Naive thymus-derived CD4-positive, alpha-beta T cell (primary cell): ENCODE data around the gene ANXA4. TPM values are rescaled to one million over a fixed set of nuclear protein-coding genes. Genes with fewer than 3 reads are reported as not detected.
A peak's percentile ranks its signal among the peaks of the same experiment; 100 is the strongest.
"Not testable (repeated sequence)": the region's sequence is repeated elsewhere in the genome, so short reads cannot be mapped to it uniquely, and the experiment has no call there.

Source experiments
- ATAC-seq: fragments of 150-1000 bp; cut with Tn5 transposase; 2 replicates; pipeline ENCODE4 v1.10.0; 2021; ENCODE audit warnings: mild to moderate bottlenecking, moderate library complexity
- CTCF ChIA-PET: fragments of 350-600 bp; sonication (Branson Sonifier 250); formaldehyde crosslinking; loops from one replicate; lab custom pipeline; 2021; ENCODE audit warnings: antibody characterized with exemption; lab: Charles Lee
- POLR2A ChIA-PET: fragments of 350-600 bp; sonication (Branson Sonifier 250); formaldehyde crosslinking; loops from one replicate; lab custom pipeline; 2021; ENCODE audit warnings: antibody characterized with exemption, inconsistent platforms; lab: Charles Lee
- DNase-seq, 9 donors: peaks; one replicate each; pipeline versions ENCODE4 v3.0.0 to v3.0.0-alpha.2; 2020 to 2022; ENCODE audit warnings: mixed read lengths in 1 of 9
- H3K27ac ChIP-seq: one replicate; pipeline ENCODE4 v1.7.0; 2013; ENCODE audit warnings: mild to moderate bottlenecking, low read depth, low read length, moderate library complexity
- H3K27me3 ChIP-seq, 2 donors: one replicate each; pipeline ENCODE4 v1.7.0; 2013; ENCODE audit warnings: low read length in 2 of 2, mild to moderate bottlenecking in 2 of 2, moderate library complexity in 2 of 2; ENCODE audit not compliant: control insufficient read depth in 2 of 2, insufficient read depth in 2 of 2
- H3K36me3 ChIP-seq, 3 experiments: 1 replicate in 2 of 3; 2 replicates in 1 of 3; pipeline ENCODE4 v1.7.0; 2013; ENCODE audit warnings: low read length in 3 of 3, mild to moderate bottlenecking in 3 of 3, moderate library complexity in 1 of 3; ENCODE audit not compliant: insufficient read depth in 3 of 3, control insufficient read depth in 2 of 3
- H3K4me1 ChIP-seq, 2 donors: one replicate each; pipeline ENCODE4 v1.7.0; 2013; ENCODE audit warnings: low read length in 2 of 2, mild to moderate bottlenecking in 2 of 2, moderate library complexity in 1 of 2; ENCODE audit not compliant: control insufficient read depth in 2 of 2, insufficient read depth in 2 of 2
- H3K4me3 ChIP-seq: 2 replicates; pipeline ENCODE4 v1.7.0; 2013; ENCODE audit warnings: mild to moderate bottlenecking, low read length
- H3K9me3 ChIP-seq, 3 experiments: 1 replicate in 2 of 3; 2 replicates in 1 of 3; pipeline ENCODE4 v1.7.0; 2013; ENCODE audit warnings: low read length in 3 of 3; ENCODE audit not compliant: control insufficient read depth in 2 of 3
- H3K27ac Mint-ChIP-seq, 9 donors: one replicate each; pipeline ENCODE4 v1.8.0; 2020 to 2022; ENCODE audit warnings: mixed read lengths in 9 of 9, mild to moderate bottlenecking in 8 of 9, moderate library complexity in 5 of 9, inconsistent platforms in 2 of 9
- H3K27me3 Mint-ChIP-seq, 5 donors: one replicate each; pipeline ENCODE4 v1.8.0; 2021 to 2022; ENCODE audit warnings: mixed read lengths in 5 of 5, mild to moderate bottlenecking in 1 of 5
- H3K36me3 Mint-ChIP-seq, 5 donors: one replicate each; pipeline ENCODE4 v1.8.0; 2020 to 2022; ENCODE audit warnings: mixed read lengths in 5 of 5, mild to moderate bottlenecking in 3 of 5, inconsistent platforms in 1 of 5
- H3K4me1 Mint-ChIP-seq, 7 donors: one replicate each; pipeline ENCODE4 v1.8.0; 2020 to 2022; ENCODE audit warnings: mixed read lengths in 7 of 7, mild to moderate bottlenecking in 3 of 7, inconsistent platforms in 1 of 7
- H3K4me3 Mint-ChIP-seq, 10 donors: one replicate each; pipeline ENCODE4 v1.8.0; 2020 to 2022; ENCODE audit warnings: mild to moderate bottlenecking in 10 of 10, mixed read lengths in 10 of 10, moderate library complexity in 6 of 10, inconsistent platforms in 2 of 10
- H3K9me3 Mint-ChIP-seq, 11 donors: one replicate each; pipeline ENCODE4 v1.8.0; 2020 to 2022; ENCODE audit warnings: mixed read lengths in 11 of 11, mild to moderate bottlenecking in 4 of 11, inconsistent platforms in 1 of 11, moderate library complexity in 1 of 11
- intact Hi-C, 2 donors: fragments of 100-400 bp; cut with micrococcal nuclease; formaldehyde crosslinking; loops; one replicate each; pipeline ENCODE4 v1.15.1; 2023
- polyA plus RNA-seq, 2 donors: library from polyadenylated mRNA; unstranded; fragments of 300-500 nt; fragmentation: Illumina TruSeq; gene quantifications; one replicate each; pipeline ENCODE4 v1.2.3, GENCODE V29; 2021
- total RNA-seq, 6 experiments: library from RNA in 5 of 6; stranded (reverse) in 5 of 6; gene quantifications; 1 replicate in 5 of 6; 2 replicates in 1 of 6; pipeline ENCODE4 v1.2.3 and lab custom pipeline; 2021 to 2026

Gene ANXA4
- total and polyA plus RNA-seq, 7 experiments from 2014 or later = 3.1 to 75.6 (median 11.5) TPM

DNA sequence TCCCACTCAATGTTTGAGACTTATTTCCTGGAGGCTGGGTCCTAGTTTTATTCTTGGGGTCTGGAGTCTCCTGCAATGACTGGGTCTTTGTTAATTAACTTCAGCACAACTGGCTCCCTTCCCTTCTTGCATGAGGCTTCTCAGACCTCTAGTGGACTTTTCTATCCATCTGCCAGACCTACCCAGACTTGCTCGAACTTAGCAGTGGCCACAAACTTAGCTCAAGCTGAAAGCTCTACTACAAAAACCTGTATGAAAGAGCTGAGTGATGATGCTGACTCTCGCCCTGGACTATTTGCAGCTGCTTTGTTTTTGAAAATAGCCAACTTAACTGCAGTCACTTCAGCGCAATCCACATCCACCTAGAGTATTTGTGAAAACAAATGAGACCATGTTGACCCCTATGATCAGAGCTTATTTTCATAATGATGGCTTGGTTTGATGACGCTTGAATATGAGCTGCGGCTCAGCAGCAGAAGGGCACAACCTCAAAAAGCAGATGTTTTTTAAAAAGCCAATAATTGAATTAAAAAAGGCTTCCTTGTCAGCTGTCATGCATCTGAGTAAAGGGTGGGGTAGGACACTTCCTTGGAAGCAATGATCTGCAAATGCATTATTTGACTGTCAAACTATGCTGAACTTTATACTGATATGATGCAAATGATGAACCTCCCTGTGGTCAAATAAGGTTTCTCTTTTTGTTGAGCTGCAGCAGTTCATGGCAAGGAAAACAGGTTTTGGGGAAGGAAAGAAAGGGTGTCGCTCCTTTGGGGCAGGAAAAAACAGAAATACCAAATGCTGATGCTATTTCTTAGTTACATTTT, 10.6 kb upstream of the ANXA4 start:
- H3K27me3 Mint-ChIP-seq = peaks cover 0 to 7% (median 0%) of the 10 kb centered on the region in 5 donors
- Histone ChIP-seq H3K9me3 (no peaks in the 10 kb centered on the region), H3K27ac (no peak overlapping the region), H3K27me3 (no peaks in the 10 kb centered on the region), H3K4me1 (no peaks in the 10 kb centered on the region), H3K4me3 (no peak overlapping the region), H3K36me3 (no peaks in the 10 kb centered on the region)
- intact Hi-C loops = no loop called here
- no peak overlapping the region for H3K27ac Mint-ChIP-seq
- no peak overlapping the region for H3K4me3 Mint-ChIP-seq
- POLR2A ChIA-PET = no interaction called here
- no peaks in the 10 kb centered on the region for H3K36me3 Mint-ChIP-seq
- H3K9me3 Mint-ChIP-seq = no peaks in the 10 kb centered on the region
- DNase-seq (no peak), ATAC-seq (no peak)
- H3K4me1 Mint-ChIP-seq = peaks cover 0 to 6% (median 0%) of the 10 kb centered on the region in 7 donors
- CTCF ChIA-PET = interaction anchor here (0.6 to 2.4 kb wide), 3 partner anchors 13 to 155 kb away, joined by 3 to 6 read pairs (median 3); no protein-coding TSS in a partner anchor

DNA sequence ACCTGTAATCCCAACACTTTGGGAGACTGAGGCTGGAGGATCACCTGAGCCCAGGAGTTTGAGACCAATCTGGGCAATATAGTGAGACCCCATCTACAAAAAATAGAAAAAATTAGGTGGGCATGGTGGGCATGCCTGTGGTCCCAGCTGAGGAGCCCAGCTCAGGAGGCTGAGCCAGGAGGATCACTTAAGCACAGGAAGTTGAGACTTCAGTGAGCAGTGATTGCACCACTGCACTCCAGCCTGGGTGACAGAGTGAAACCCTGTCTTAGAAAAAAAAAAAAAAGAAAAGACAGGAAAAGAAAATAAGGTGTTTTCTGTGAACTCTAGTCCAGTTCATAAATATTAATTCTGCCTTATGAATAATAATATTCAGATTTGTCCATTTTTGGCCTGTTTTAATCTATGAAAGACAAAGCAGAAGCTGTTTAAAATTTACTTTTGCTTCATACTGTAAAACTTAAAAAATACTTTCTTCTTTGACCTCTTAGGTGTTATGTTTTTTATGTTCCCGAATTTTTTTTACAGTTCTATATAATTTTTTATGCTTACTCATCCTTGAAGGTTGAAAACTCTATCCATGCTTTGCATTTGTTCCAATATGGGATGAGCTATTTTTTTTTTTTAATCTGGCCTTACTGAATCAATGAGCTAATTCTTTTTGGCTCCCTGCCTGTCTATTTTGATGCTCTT, 8.4 kb upstream of the ANXA4 start:
- no peaks in the 10 kb centered on the region for H3K9me3 ChIP-seq
- no peak overlapping the region for H3K27ac ChIP-seq
- ATAC-seq = no peak
- no peaks in the 10 kb centered on the region for H3K36me3 ChIP-seq
- DNase-seq = no peak
- intact Hi-C loops = no loop called here
- peak overlapping the region in 1 of 9 donors; percentile 18 for H3K27ac Mint-ChIP-seq
- peaks cover 0 to 6% (median 0%) of the 10 kb centered on the region in 7 donors for H3K4me1 Mint-ChIP-seq
- H3K4me3 ChIP-seq = no peak overlapping the region
- CTCF ChIA-PET = interaction anchor here (0.7 to 1.2 kb wide), 3 partner anchors 8 to 206 kb away, joined by 4 to 10 read pairs (median 4); no protein-coding TSS in a partner anchor
- no peak overlapping the region for H3K4me3 Mint-ChIP-seq
- peaks cover 0 to 18% (median 0%) of the 10 kb centered on the region in 5 donors for H3K27me3 Mint-ChIP-seq
- H3K4me1 ChIP-seq = no peaks in the 10 kb centered on the region
- POLR2A ChIA-PET = interaction anchor here (1.1 kb wide), 1 partner anchor 11 kb away, joined by 4 read pairs; no protein-coding TSS in a partner anchor
- no peaks in the 10 kb centered on the region for H3K27me3 ChIP-seq
- no peaks in the 10 kb centered on the region for H3K9me3 Mint-ChIP-seq
- H3K36me3 Mint-ChIP-seq = no peaks in the 10 kb centered on the region

DNA sequence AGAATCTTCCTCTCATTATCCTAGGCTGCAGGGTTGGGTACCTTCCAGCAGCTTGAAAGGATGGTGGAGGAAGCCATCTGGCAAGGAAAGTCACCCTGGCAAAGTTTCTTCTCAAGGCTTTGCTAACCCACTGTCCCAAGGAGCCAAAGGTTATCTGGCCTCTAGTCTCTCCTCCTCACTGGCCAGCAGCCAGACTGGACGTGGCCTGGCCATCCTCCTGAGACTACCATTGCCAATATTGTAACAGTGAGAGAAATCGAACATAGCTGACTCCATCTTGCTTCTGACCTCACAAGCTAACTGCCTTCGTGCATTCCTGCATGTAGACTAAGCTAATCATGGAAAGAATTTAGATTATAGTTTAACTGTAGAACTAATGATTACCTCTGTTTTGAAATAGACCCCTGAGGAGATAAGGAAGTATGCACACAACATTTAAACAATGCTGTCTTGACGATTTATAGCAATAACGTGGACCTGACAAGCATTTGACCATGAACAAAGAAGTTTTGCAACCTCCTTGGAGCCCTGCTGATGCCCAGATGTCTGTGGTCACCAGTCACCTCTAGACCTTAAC, 7.8 kb upstream of the ANXA4 start:
- CTCF ChIA-PET = interaction anchor here (0.7 to 1.2 kb wide), 2 partner anchors 9 to 207 kb away, joined by 4 to 10 read pairs; no protein-coding TSS in a partner anchor
- no peak overlapping the region for H3K4me3 Mint-ChIP-seq
- Histone ChIP-seq H3K9me3 (no peaks in the 10 kb centered on the region), H3K4me1 (no peaks in the 10 kb centered on the region), H3K27me3 (no peaks in the 10 kb centered on the region), H3K27ac (no peak overlapping the region), H3K4me3 (no peak overlapping the region), H3K36me3 (no peaks in the 10 kb centered on the region)
- POLR2A ChIA-PET = interaction anchor here (1.1 kb wide), 1 partner anchor 11 kb away, joined by 4 read pairs; no protein-coding TSS in a partner anchor
- DNase-seq (no peak), ATAC-seq (no peak)
- peak overlapping the region in 1 of 9 donors; percentile 18 for H3K27ac Mint-ChIP-seq
- peaks cover 0 to 6% (median 0%) of the 10 kb centered on the region in 7 donors for H3K4me1 Mint-ChIP-seq
- peaks cover 0 to 19% (median 0%) of the 10 kb centered on the region in 5 donors for H3K27me3 Mint-ChIP-seq
- H3K9me3 Mint-ChIP-seq = no peaks in the 10 kb centered on the region
- H3K36me3 Mint-ChIP-seq = no peaks in the 10 kb centered on the region
- intact Hi-C loops = no loop called here

DNA sequence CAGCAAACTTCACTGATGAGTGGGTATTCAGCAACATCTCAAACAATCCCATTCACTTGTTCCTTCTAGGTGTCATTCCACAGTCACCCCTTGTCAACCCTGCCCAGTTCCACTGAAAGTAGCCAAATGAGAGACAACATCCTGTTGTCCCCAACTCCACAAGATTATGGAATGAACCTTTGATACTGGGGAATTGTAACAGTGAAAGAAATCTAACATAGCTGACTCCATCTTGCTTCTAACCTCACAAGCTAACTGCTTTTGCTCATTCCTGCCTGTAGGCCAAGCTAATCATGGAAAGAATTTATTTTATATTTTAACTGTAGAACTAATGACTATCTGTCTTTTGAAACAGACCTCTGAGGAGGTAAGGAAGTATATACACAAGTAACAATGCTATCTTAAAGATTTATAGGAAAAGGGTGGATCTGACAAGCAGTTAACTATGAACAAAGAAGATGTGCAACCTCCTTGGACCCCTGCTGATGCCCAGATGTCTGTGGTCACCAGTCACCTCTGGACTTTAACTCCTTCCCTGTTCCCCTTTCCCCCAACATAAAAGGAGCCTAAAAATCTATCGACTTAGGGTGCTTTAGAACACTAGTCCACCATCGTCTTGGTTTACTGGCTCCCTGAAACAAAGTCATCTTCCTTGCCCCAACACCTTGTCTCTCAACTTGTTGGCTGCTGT, 6.9 kb upstream of the ANXA4 start:
- DNase-seq = no peak
- Histone ChIP-seq H3K27me3 (no peaks in the 10 kb centered on the region), H3K4me3 (no peak overlapping the region), H3K4me1 (no peaks in the 10 kb centered on the region), H3K27ac (no peak overlapping the region), H3K9me3 (no peaks in the 10 kb centered on the region), H3K36me3 (no peaks in the 10 kb centered on the region)
- Mint-ChIP-seq H3K36me3 (no peaks in the 10 kb centered on the region), H3K9me3 (no peaks in the 10 kb centered on the region), H3K27ac (no peak overlapping the region), H3K4me3 (no peak overlapping the region), H3K27me3 (peaks cover 0 to 19% (median 0%) of the 10 kb centered on the region in 5 donors), H3K4me1 (peaks cover 0 to 6% (median 0%) of the 10 kb centered on the region in 7 donors)
- ATAC-seq = no peak
- ChIA-PET POLR2A (no interaction called here), CTCF (interaction anchor here (1.8 kb wide), 1 partner anchor 10 kb away, joined by 7 read pairs; no protein-coding TSS in a partner anchor)
- intact Hi-C loops = no loop called here

DNA sequence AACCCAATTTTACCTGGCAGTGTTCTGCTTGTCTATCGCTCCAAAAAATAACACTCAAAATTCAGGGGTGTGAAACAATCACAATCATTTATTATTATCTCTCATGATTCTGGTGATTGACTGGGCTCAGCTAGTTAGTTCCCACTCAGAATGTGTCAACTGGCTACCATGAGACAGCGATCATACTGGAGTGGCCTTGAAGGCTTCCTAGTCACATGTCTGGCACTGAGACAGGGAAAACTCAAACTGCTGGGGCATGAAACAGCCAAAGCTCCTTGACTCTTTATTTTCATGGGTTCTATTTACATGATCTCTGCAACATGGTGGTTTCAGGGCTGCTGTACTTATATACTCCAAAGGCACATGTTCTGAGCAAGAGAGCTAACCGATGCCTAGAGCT, 6.2 kb upstream of the ANXA4 start:
- intact Hi-C loops = no loop called here
- H3K27me3 Mint-ChIP-seq = peaks cover 0 to 23% (median 0%) of the 10 kb centered on the region in 5 donors
- H3K27ac Mint-ChIP-seq = no peak overlapping the region
- no peaks in the 10 kb centered on the region for H3K27me3 ChIP-seq
- no peaks in the 10 kb centered on the region for H3K9me3 ChIP-seq
- CTCF ChIA-PET = interaction anchor here (1.4 to 1.8 kb wide), 2 partner anchors 11 to 81 kb away, joined by 3 to 7 read pairs; no protein-coding TSS in a partner anchor
- POLR2A ChIA-PET = interaction anchor here (0.9 kb wide), 1 partner anchor 77 kb away, joined by 3 read pairs; no protein-coding TSS in a partner anchor
- DNase-seq (no peak), ATAC-seq (no peak)
- H3K36me3 Mint-ChIP-seq = no peaks in the 10 kb centered on the region
- H3K4me3 Mint-ChIP-seq = no peak overlapping the region
- H3K27ac ChIP-seq = no peak overlapping the region
- H3K4me1 ChIP-seq = no peaks in the 10 kb centered on the region
- peaks cover 0 to 9% (median 0%) of the 10 kb centered on the region in 7 donors for H3K4me1 Mint-ChIP-seq
- no peaks in the 10 kb centered on the region for H3K36me3 ChIP-seq
- no peaks in the 10 kb centered on the region for H3K9me3 Mint-ChIP-seq
- H3K4me3 ChIP-seq = no peak overlapping the region

DNA sequence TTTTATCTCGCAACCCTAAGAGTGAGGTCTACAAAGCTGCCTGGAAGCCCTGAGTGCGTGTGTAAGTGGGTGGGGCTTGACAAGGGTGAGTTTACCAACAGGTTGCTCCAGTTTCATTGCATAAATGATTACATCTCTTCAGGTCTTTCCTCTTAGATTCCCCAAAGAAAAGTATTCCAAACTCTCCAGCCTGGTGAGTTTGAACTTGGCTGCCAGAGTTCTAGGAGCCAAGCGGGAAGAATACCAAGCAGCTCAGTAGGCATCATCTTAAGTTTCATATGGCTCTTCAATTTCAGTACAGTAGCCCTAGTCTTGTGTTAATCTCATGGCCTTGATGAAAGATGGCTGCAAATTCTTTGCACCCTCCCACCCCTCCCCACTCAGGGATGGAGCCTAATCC, 3.8 kb upstream of the ANXA4 start:
- POLR2A ChIA-PET, H3K4me3 ChIP-seq, H3K4me3 Mint-ChIP-seq, H3K4me1 ChIP-seq, H3K36me3 Mint-ChIP-seq, H3K9me3 Mint-ChIP-seq, H3K27ac Mint-ChIP-seq, DNase-seq, H3K27me3 ChIP-seq, H3K9me3 ChIP-seq, ATAC-seq, CTCF ChIA-PET, H3K27ac ChIP-seq, intact Hi-C loops, H3K36me3 ChIP-seq: not testable (repeated sequence)
- H3K27me3 Mint-ChIP-seq = peaks cover 0 to 27% (median 0%) of the 10 kb centered on the region in 5 donors
- H3K4me1 Mint-ChIP-seq = peaks cover 6 to 18% (median 14%) of the 10 kb centered on the region in 7 donors
